Testis (tissue), 3 donors: Measurements from ENCODE around the gene GRID2. TPM values are rescaled to one million over a fixed set of nuclear protein-coding genes. Genes with fewer than 3 reads are reported as not detected.

Experiments
- DNase-seq: peaks from one replicate; pipeline ENCODE4 v3.0.0-alpha.2; 2019
- H3K27ac ChIP-seq, 2 donors: fragments of 200-600 bp; sonication (generic); one replicate each; pipeline ENCODE4 v1.5.1; 2019
- H3K27me3 ChIP-seq: fragments of 200-600 bp; sonication (generic); one replicate; pipeline ENCODE4 v1.5.1; 2019
- H3K36me3 ChIP-seq: fragments of 200-600 bp; sonication (generic); one replicate; pipeline ENCODE4 v1.5.1; 2017; ENCODE audit warnings: low read depth; ENCODE audit errors: missing control alignments
- H3K4me1 ChIP-seq: fragments of 200-600 bp; sonication (generic); one replicate; pipeline ENCODE4 v1.5.1; 2019
- H3K4me3 ChIP-seq, 2 donors: fragments of 200-600 bp; sonication (generic); one replicate each; pipeline ENCODE4 v1.5.1; 2017 to 2019
- H3K9me3 ChIP-seq: fragments of 200-600 bp; sonication (generic); one replicate; pipeline ENCODE4 v1.5.1; 2017
- CTCF ChIP-seq, 3 experiments: fragments of 450-650 bp in 2 of 3; fragments of 200-600 bp in 1 of 3; sonication (generic) in 1 of 3; IDR thresholded peaks; one replicate each; pipeline ENCODE4 v1.5.1; 2016 to 2019; ENCODE audit warnings: antibody characterized with exemption in 3 of 3, mild to moderate bottlenecking in 2 of 3, moderate library complexity in 1 of 3
- POLR2A ChIP-seq: fragments of 450-650 bp; IDR thresholded peaks from one replicate; pipeline ENCODE4 v1.6.1; 2017; ENCODE audit warnings: antibody characterized with exemption, mild to moderate bottlenecking, moderate library complexity
- WGBS, 2 donors: methylation state at CpG; one replicate each; pipeline ENCODE4 v1.1.5; 2018; 5-methylcytosine and 5-hydroxymethylcytosine counted together
- intact Hi-C: fragments of 100-400 bp; cut with DNase I; formaldehyde crosslinking; loops from one replicate; pipeline ENCODE4 v1.15.1; 2023; ENCODE audit warnings: low total_unique reads
- polyA plus RNA-seq: library from polyadenylated mRNA; stranded (reverse); fragments of 350-450 nt; fragmentation: Illumina TruSeq; extraction: RNeasy Lipid Tissue Mini Kit (QIAGEN cat#74804); gene quantifications from one replicate; pipeline ENCODE4 v1.2.3, GENCODE V29; 2014; ENCODE audit warnings: low read depth, low replicate concordance; ENCODE audit not compliant: insufficient read depth
- total RNA-seq, 2 donors: library from RNA; depleted of rRNA; stranded (reverse); fragments of >200 nt; gene quantifications; one replicate each; pipeline ENCODE4 v1.2.3, GENCODE V29; 2016

Gene GRID2
- total and polyA plus RNA-seq, 3 donors from 2014 or later: 27.1 to 34.6 (median 32.7) TPM

DNA sequence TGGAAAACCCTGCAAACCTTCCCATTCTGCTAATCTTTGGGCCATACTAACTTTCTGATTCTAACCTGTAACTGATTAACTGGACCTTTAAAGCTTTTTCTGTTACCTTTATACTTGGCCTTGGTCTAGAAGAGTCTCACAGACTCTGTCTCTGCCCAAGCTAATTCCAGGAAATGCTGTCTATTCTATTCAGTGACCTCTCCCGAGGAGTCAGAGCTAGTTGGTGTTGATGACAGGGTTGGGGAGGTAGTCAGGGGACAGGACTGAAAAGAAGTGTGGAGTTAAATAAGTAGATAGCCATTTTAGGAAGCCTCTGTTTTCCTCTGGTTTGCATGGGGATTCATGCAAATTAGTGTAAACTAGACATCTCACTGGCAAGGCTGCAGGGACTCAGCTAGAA, 429.5 kb downstream of the GRID2 start:
- H3K36me3 ChIP-seq: no peaks in the 10 kb centered on the region
- no peak overlapping the region for H3K27ac ChIP-seq
- H3K4me3 ChIP-seq: no peak overlapping the region
- DNase-seq: no peak
- no peaks in the 10 kb centered on the region for H3K9me3 ChIP-seq
- H3K27me3 ChIP-seq: no peaks in the 10 kb centered on the region
- WGBS, 2 donors: 64 to 84% methylated on average over 1 of the region's 1 CpG
- intact Hi-C loops: no loop called here
- no peaks in the 10 kb centered on the region for H3K4me1 ChIP-seq
- TF ChIP-seq CTCF (IDR thresholded peaks at IDR 0.05): no peak
- no peak for TF ChIP-seq POLR2A

GRCh38 chr4:92735025-92735665, 431.4 kb downstream of the GRID2 start:
- TF ChIP-seq CTCF (IDR thresholded peaks at IDR 0.05) (no peak), POLR2A (no peak)
- Histone ChIP-seq H3K9me3 (no peaks in the 10 kb centered on the region), H3K36me3 (no peaks in the 10 kb centered on the region), H3K4me1 (no peaks in the 10 kb centered on the region), H3K27me3 (no peaks in the 10 kb centered on the region), H3K27ac (no peak overlapping the region), H3K4me3 (no peak overlapping the region)
- intact Hi-C loops: no loop called here
- no peak for DNase-seq
- WGBS, 2 donors: 86 to 96% methylated on average over 2 of the region's 2 CpGs

GRCh38 chr4:92760433-92760832, 456.7 kb downstream of the GRID2 start:
- no peaks in the 10 kb centered on the region for H3K36me3 ChIP-seq
- DNase-seq: no peak
- no peak overlapping the region for H3K27ac ChIP-seq
- no peaks in the 10 kb centered on the region for H3K27me3 ChIP-seq
- H3K4me1 ChIP-seq: no peaks in the 10 kb centered on the region
- intact Hi-C loops: no loop called here
- no peak for TF ChIP-seq POLR2A
- TF ChIP-seq CTCF (IDR thresholded peaks at IDR 0.05): no peak
- no peaks in the 10 kb centered on the region for H3K9me3 ChIP-seq
- H3K4me3 ChIP-seq: no peak overlapping the region

DNA sequence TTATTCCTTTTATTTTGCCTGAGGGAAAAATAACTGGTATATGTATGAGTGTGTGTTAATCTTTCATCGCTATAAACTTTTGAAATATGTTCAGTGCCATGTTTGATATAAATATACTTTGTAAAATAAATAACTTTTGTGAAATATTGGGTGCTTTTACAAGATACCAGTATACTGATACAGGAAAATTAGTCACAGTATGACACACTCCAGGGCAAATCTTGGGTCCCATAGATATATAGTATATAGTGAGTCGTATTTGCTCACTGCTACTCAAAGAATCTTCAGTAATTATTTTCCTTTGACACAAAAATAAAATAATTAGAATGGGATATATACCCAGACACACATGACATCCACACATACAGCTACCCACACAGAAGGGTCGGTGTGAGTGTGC, 472.3 kb downstream of the GRID2 start:
- H3K36me3 ChIP-seq: no peaks in the 10 kb centered on the region
- no peaks in the 10 kb centered on the region for H3K27me3 ChIP-seq
- TF ChIP-seq POLR2A: no peak
- no peak for TF ChIP-seq CTCF (IDR thresholded peaks at IDR 0.05)
- WGBS, 2 donors: 88 to 89% methylated on average over 3 of the region's 3 CpGs
- H3K27ac ChIP-seq: no peak overlapping the region
- DNase-seq: no peak
- no peaks in the 10 kb centered on the region for H3K9me3 ChIP-seq
- H3K4me3 ChIP-seq: no peak overlapping the region
- no peaks in the 10 kb centered on the region for H3K4me1 ChIP-seq
- intact Hi-C loops: no loop called here

- intact Hi-C loops: no loop called here
- TF ChIP-seq POLR2A (no peak), CTCF (IDR thresholded peaks at IDR 0.05) (no peak)
- no peaks in the 10 kb centered on the region for H3K27me3 ChIP-seq
- no peaks in the 10 kb centered on the region for H3K4me1 ChIP-seq
- no peaks in the 10 kb centered on the region for H3K9me3 ChIP-seq
- DNase-seq: no peak
- whole genome bisulfite sequencing, 2 donors: 67 to 81% methylated on average over 3 of the region's 3 CpGs
- no peak overlapping the region for H3K4me3 ChIP-seq
- no peak overlapping the region for H3K27ac ChIP-seq
- no peaks in the 10 kb centered on the region for H3K36me3 ChIP-seq
These were observed 486.0 kb downstream of the GRID2 start for GRCh38 chr4:92789741-92790140.
